ENCODE results near the gene NEK3. TPM values are rescaled to one million over a fixed set of nuclear protein-coding genes. Genes with fewer than 3 reads are reported as not detected.
"Not testable (repeated sequence)": the region's sequence is repeated elsewhere in the genome, so short reads cannot be mapped to it uniquely, and the experiment has no call there.

NEK3 gene, protein sequence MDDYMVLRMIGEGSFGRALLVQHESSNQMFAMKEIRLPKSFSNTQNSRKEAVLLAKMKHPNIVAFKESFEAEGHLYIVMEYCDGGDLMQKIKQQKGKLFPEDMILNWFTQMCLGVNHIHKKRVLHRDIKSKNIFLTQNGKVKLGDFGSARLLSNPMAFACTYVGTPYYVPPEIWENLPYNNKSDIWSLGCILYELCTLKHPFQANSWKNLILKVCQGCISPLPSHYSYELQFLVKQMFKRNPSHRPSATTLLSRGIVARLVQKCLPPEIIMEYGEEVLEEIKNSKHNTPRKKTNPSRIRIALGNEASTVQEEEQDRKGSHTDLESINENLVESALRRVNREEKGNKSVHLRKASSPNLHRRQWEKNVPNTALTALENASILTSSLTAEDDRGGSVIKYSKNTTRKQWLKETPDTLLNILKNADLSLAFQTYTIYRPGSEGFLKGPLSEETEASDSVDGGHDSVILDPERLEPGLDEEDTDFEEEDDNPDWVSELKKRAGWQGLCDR
- 17.8 TPM for total RNA-seq (2013)
- 10 to 100 TPM in 1 of 3 donors, 1 to 10 TPM in 2; 5.7 to 13.7 (median 6.1) TPM for polyA plus RNA-seq
- polyA minus RNA-seq: 3.2 and 4.8 TPM in 2 replicates
- total RNA-seq: 1.1 to 11.5 (median 7.7) reads per million in 11 experiments

GRCh38 chr13:52159159-52159982 is at the start of gene NEK3:
Gene NEK3 (minus strand): TSS chr13:52159597. CDS start chr13:52156191, 3,406 bp downstream.
- Mint-ChIP-seq H3K27me3 (ENCODE audit: low read depth in 3 of 3) (peaks cover 1 to 9% (median 9%) of the 10 kb centered on the region in 3 donors), H3K9me3 (peaks cover 0 to 2% (median 0%) of the 10 kb centered on the region in 7 donors), H3K36me3 (peaks cover 8 to 20% of the 10 kb centered on the region in 2 donors), H3K4me3 (peak within 1 kb of the TSS; percentile 95 to 96), H3K27ac (peak within 1 kb of the TSS in 6 of 7 donors; percentile 6 to 82 (median 76)), H3K4me1 (peaks cover 39% of the 10 kb centered on the region)
- H3K9ac ChIP-seq (ENCODE audit: insufficient read depth, low read length, poor library complexity, severe bottlenecking): peak within 1 kb of the TSS; percentile 82
- H3K27ac ChIP-seq (ENCODE audit: low read depth in 1 of 2, low read length in 2 of 2): peak within 1 kb of the TSS; percentile 36 to 77
- H3K4me2 ChIP-seq (replicated peaks; ENCODE audit: extremely low read depth, low read length, poor library complexity, severe bottlenecking): peak within 1 kb of the TSS; percentile 80
- peak within 1 kb of the TSS; percentile 74 to 88 (median 76) for H3K4me3 ChIP-seq (replicated peaks in 1 of 3; ENCODE audit: low read depth in 2 of 3, low read length in 3 of 3)
- intact Hi-C loops (cut with micrococcal nuclease): no loop called here
- peak within 1 kb of the TSS; percentile 95 for H2AFZ ChIP-seq (ENCODE audit: insufficient read depth, low read depth, low read length, poor library complexity, severe bottlenecking)
- H4K20me1 ChIP-seq (ENCODE audit: insufficient read depth, low read length): no peaks in the 10 kb centered on the region
- H3K36me3 ChIP-seq (replicated peaks in 1 of 2; ENCODE audit: control insufficient read depth in 1 of 2, insufficient read depth in 2 of 2, low read length in 2 of 2): peaks cover 0 to 17% of the 10 kb centered on the region in 2 donors
- under 1% methylated on average over 70 of the region's 74 CpGs for WGBS (ENCODE audit: insufficient coverage)
- H3K9me3 ChIP-seq (replicated peaks in 1 of 2; ENCODE audit: control insufficient read depth in 1 of 2, insufficient read depth in 1 of 2, low read length in 2 of 2): no peaks in the 10 kb centered on the region
- H3K4me1 ChIP-seq (ENCODE audit: control insufficient read depth in 1 of 2, insufficient read depth in 2 of 2, low read length in 2 of 2): peaks cover 11 to 18% of the 10 kb centered on the region in 2 donors
- peak; percentile 14 to 29 (median 20) for DNase-seq
- peaks cover 0 to 4% of the 10 kb centered on the region in 2 donors for H3K27me3 ChIP-seq (ENCODE audit: control insufficient read depth in 2 of 2, insufficient read depth in 2 of 2, low read length in 2 of 2)
- H3K79me2 ChIP-seq (ENCODE audit: insufficient read depth, low read length): no peaks in the 10 kb centered on the region
- no peak for TF ChIP-seq CTCF (IDR thresholded peaks at IDR 0.05)

DNA sequence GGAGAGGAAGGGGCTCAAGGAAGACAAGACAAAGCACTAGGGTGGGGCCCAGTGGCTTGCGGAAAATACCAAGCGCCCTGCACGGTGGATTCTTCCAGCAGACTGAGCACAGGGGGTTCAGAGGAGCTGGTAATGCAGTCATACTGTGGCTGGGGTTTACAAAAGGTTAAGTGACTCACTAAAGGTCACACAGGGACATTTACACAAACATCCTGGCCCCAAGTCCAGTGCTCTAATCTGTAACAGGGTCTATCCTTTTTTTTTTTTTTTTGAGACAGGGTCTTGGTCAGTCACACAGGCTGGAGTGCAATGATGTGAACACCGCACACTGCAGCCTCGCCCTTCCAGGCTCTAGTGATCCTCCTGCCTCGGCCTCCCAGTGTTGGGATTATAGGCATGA is 49.0 kb upstream of the NEK3 start:
- H3K79me2 ChIP-seq (ENCODE audit: insufficient read depth, low read length); H3K27ac ChIP-seq (ENCODE audit: low read depth in 1 of 2, low read length in 2 of 2); H3K27ac Mint-ChIP-seq; H3K9ac ChIP-seq (ENCODE audit: insufficient read depth, low read length, poor library complexity, severe bottlenecking); H2AFZ ChIP-seq (ENCODE audit: insufficient read depth, low read depth, low read length, poor library complexity, severe bottlenecking); H3K4me2 ChIP-seq (replicated peaks; ENCODE audit: extremely low read depth, low read length, poor library complexity, severe bottlenecking); DNase-seq; H3K36me3 Mint-ChIP-seq; H3K36me3 ChIP-seq (replicated peaks in 1 of 2; ENCODE audit: control insufficient read depth in 1 of 2, insufficient read depth in 2 of 2, low read length in 2 of 2); H3K4me3 Mint-ChIP-seq; H3K27me3 ChIP-seq (ENCODE audit: control insufficient read depth in 2 of 2, insufficient read depth in 2 of 2, low read length in 2 of 2); H3K27me3 Mint-ChIP-seq (ENCODE audit: low read depth in 3 of 3); H3K4me3 ChIP-seq (replicated peaks in 1 of 3; ENCODE audit: low read depth in 2 of 3, low read length in 3 of 3); intact Hi-C loops (cut with micrococcal nuclease); H3K9me3 ChIP-seq (replicated peaks in 1 of 2; ENCODE audit: control insufficient read depth in 1 of 2, insufficient read depth in 1 of 2, low read length in 2 of 2); H4K20me1 ChIP-seq (ENCODE audit: insufficient read depth, low read length); H3K9me3 Mint-ChIP-seq: not testable (repeated sequence)
- H3K4me1 Mint-ChIP-seq: peaks cover 21% of the 10 kb centered on the region
- no CpG with 5 or more reads among the region's 6 CpGs for WGBS (ENCODE audit: insufficient coverage)
- peaks cover 13 to 17% of the 10 kb centered on the region in 2 donors for H3K4me1 ChIP-seq (ENCODE audit: control insufficient read depth in 1 of 2, insufficient read depth in 2 of 2, low read length in 2 of 2)

GRCh38 chr13:52207896-52208295 is 48.5 kb upstream of the NEK3 start:
- H3K9me3 Mint-ChIP-seq; H3K79me2 ChIP-seq (ENCODE audit: insufficient read depth, low read length); intact Hi-C loops (cut with micrococcal nuclease); DNase-seq; H3K36me3 Mint-ChIP-seq; H3K36me3 ChIP-seq (replicated peaks in 1 of 2; ENCODE audit: control insufficient read depth in 1 of 2, insufficient read depth in 2 of 2, low read length in 2 of 2); H3K4me2 ChIP-seq (replicated peaks; ENCODE audit: extremely low read depth, low read length, poor library complexity, severe bottlenecking); H2AFZ ChIP-seq (ENCODE audit: insufficient read depth, low read depth, low read length, poor library complexity, severe bottlenecking); H3K27ac ChIP-seq (ENCODE audit: low read depth in 1 of 2, low read length in 2 of 2); H3K9ac ChIP-seq (ENCODE audit: insufficient read depth, low read length, poor library complexity, severe bottlenecking); H4K20me1 ChIP-seq (ENCODE audit: insufficient read depth, low read length); H3K27ac Mint-ChIP-seq; H3K4me3 ChIP-seq (replicated peaks in 1 of 3; ENCODE audit: low read depth in 2 of 3, low read length in 3 of 3); H3K9me3 ChIP-seq (replicated peaks in 1 of 2; ENCODE audit: control insufficient read depth in 1 of 2, insufficient read depth in 1 of 2, low read length in 2 of 2); H3K27me3 ChIP-seq (ENCODE audit: control insufficient read depth in 2 of 2, insufficient read depth in 2 of 2, low read length in 2 of 2); H3K27me3 Mint-ChIP-seq (ENCODE audit: low read depth in 3 of 3); H3K4me3 Mint-ChIP-seq: not testable (repeated sequence)
- peaks cover 23% of the 10 kb centered on the region for H3K4me1 Mint-ChIP-seq
- no CpG with 5 or more reads among the region's 3 CpGs for WGBS (ENCODE audit: insufficient coverage)
- H3K4me1 ChIP-seq (ENCODE audit: control insufficient read depth in 1 of 2, insufficient read depth in 2 of 2, low read length in 2 of 2): peaks cover 15 to 18% of the 10 kb centered on the region in 2 donors

All from CD14-positive monocyte (primary cell).